Measurements from ENCODE around the gene HOXD10. TPM values are rescaled to one million over a fixed set of nuclear protein-coding genes. Genes with fewer than 3 reads are reported as not detected.
A peak's percentile ranks its signal among the peaks of the same experiment; 100 is the strongest.

Gene HOXD10
- total RNA-seq, 1 experiment from 2014 or later, result 88.6 TPM

DNA sequence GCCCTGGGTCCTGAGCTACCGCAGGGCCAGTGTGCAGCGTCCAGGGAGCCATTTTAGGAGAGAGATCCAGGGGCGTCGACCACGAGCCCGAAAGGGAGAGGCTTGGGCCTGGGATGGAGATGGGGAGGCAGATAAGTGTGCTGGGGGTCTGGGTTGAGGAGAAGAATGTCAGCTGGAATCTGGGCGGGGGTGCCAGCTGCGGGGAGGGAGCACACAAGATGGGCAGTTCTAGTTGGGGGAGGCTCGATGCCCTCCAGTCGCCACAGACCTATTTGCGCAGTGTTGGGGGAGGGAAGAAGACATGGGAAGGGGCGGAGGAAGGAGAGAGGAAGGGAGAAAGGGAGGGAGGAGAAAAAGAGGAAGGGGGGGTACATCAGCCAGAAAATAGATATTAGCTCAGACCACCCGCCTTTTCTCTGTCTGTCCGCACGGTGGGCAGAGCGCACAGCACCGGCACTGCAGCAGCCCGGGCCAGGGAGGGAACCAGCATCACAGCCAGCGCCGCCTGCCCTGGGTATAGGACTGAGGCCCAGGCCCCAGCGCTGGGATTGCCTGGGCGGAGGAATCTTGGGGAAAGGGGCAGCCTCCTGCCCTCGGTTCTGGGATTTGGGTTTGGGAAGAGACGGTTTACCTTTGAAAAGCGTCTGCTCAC is 11.4 kb upstream of the HOXD10 start:
- Histone ChIP-seq H3K4me1 (ENCODE audit: insufficient read depth, low read length, poor library complexity, severe bottlenecking) (peaks cover 29% of the 10 kb centered on the region), H3K9me3 (ENCODE audit: low read depth, low read length, poor library complexity, severe bottlenecking) (no peaks in the 10 kb centered on the region), H3K27me3 (replicated peaks; ENCODE audit: insufficient read depth, low read depth, low read length, poor library complexity) (no peaks in the 10 kb centered on the region), H3K36me3 (ENCODE audit: insufficient read depth, low read length, poor library complexity, severe bottlenecking) (peaks cover 15% of the 10 kb centered on the region), H3K27ac (ENCODE audit: low read depth, low read length, poor library complexity, severe bottlenecking) (peak overlapping the region; percentile 94), H3K4me3 (ENCODE audit: low read depth, low read length, poor library complexity, severe bottlenecking) (peak overlapping the region; percentile 73)
- no TSS peak for BruUV-seq (replicated peaks)
- ChIA-PET POLR2A (ENCODE audit: low non-redundant PET) (interaction anchor here (0.5 to 1.0 kb wide), 2 partner anchors 551 to 1141 kb away, joined by 3 to 17 read pairs; no protein-coding TSS in a partner anchor), CTCF (interaction anchor here (0.6 to 1.0 kb wide), 2 partner anchors 8 to 547 kb away, joined by 3 to 4 read pairs; no protein-coding TSS in a partner anchor)
- TF ChIP-seq CTCF (conservative IDR thresholded peaks at IDR 0.05; ENCODE audit: low read depth, low read length), result no peak
- peak; percentile 86 for DNase-seq (ENCODE audit: low spot score)
- intact Hi-C loops (cut with micrococcal nuclease; ENCODE audit: unreplicated experiment), result no loop called here

GRCh38 chr2:176105730-176106580 is 10.6 kb upstream of the HOXD10 start:
- CTCF ChIA-PET, result interaction anchor here (0.7 kb wide), 1 partner anchor 21 kb away, joined by 3 read pairs; no protein-coding TSS in a partner anchor
- Histone ChIP-seq H3K9me3 (ENCODE audit: low read depth, low read length, poor library complexity, severe bottlenecking) (no peaks in the 10 kb centered on the region), H3K36me3 (ENCODE audit: insufficient read depth, low read length, poor library complexity, severe bottlenecking) (peaks cover 22% of the 10 kb centered on the region)

More at GRCh38 chr2:176105730-176106580, 10.6 kb upstream of the HOXD10 start:
- intact Hi-C loops (cut with micrococcal nuclease; ENCODE audit: unreplicated experiment), result no loop called here
- no TSS peak for BruUV-seq (replicated peaks)
- Histone ChIP-seq H3K27ac (ENCODE audit: low read depth, low read length, poor library complexity, severe bottlenecking) (peak overlapping the region; percentile 94), H3K27me3 (replicated peaks; ENCODE audit: insufficient read depth, low read depth, low read length, poor library complexity) (no peaks in the 10 kb centered on the region), H3K4me1 (ENCODE audit: insufficient read depth, low read length, poor library complexity, severe bottlenecking) (peaks cover 26% of the 10 kb centered on the region), H3K4me3 (ENCODE audit: low read depth, low read length, poor library complexity, severe bottlenecking) (peak overlapping the region; percentile 73)
- TF ChIP-seq CTCF (conservative IDR thresholded peaks at IDR 0.05; ENCODE audit: low read depth, low read length), result no peak
- TF ChIP-seq EZH2 (IDR thresholded peaks at IDR 0.05; ENCODE audit: borderline replicate concordance, low read depth, low read length, poor library complexity, severe bottlenecking), result no peak
- peak; percentile 59 for DNase-seq (ENCODE audit: low spot score)
- POLR2A ChIA-PET (ENCODE audit: low non-redundant PET), result interaction anchor here (0.7 to 0.9 kb wide), 2 partner anchors 8 to 9 kb away, joined by 3 to 5 read pairs; no protein-coding TSS in a partner anchor
